Gastroesophageal sphincter (tissue), 4 donors: ENCODE results near the gene FBXW4. TPM values are rescaled to one million over a fixed set of nuclear protein-coding genes. Genes with fewer than 3 reads are reported as not detected.

Experiments used
- ATAC-seq: fragments of 150-250 bp; one replicate; pipeline ENCODE4 v1.9.1; 2016; ENCODE audit warnings: mild to moderate bottlenecking, moderate library complexity
- H3K27ac ChIP-seq, 4 donors: fragments of 200-600 bp; sonication (generic) in 3 of 4; 1 replicate in 3 of 4; 2 replicates in 1 of 4; pipeline ENCODE4 v1.5.1; 2016 to 2019
- H3K27me3 ChIP-seq: fragments of 200-600 bp; sonication (generic); one replicate; pipeline ENCODE4 v1.5.1; 2019
- H3K36me3 ChIP-seq, 2 donors: fragments of 200-600 bp; sonication (generic); one replicate each; pipeline ENCODE4 v1.5.1; 2019; ENCODE audit warnings: control low read depth in 1 of 2
- H3K4me1 ChIP-seq, 3 donors: fragments of 200-600 bp; sonication (generic); 1 replicate in 2 of 3; 2 replicates in 1 of 3; pipeline ENCODE4 v1.5.1; 2016 to 2019; ENCODE audit warnings: control low read depth in 2 of 3
- H3K4me3 ChIP-seq, 2 donors: fragments of 200-600 bp; sonication (generic); one replicate each; pipeline ENCODE4 v1.5.1; 2019; ENCODE audit warnings: mild to moderate bottlenecking in 1 of 2, moderate library complexity in 1 of 2
- H3K9me3 ChIP-seq, 3 donors: fragments of 200-600 bp; sonication (generic); one replicate each; pipeline ENCODE4 v1.5.1; 2017 to 2019; ENCODE audit warnings: control low read depth in 2 of 3
- CTCF ChIP-seq, 4 experiments: fragments of 200-600 bp in 2 of 4; fragments of 450-650 bp in 2 of 4; sonication (generic) in 1 of 4; IDR thresholded peaks; one replicate each; pipeline ENCODE4 v1.5.1; 2017 to 2019; ENCODE audit warnings: antibody characterized with exemption in 4 of 4, mild to moderate bottlenecking in 2 of 4, moderate library complexity in 2 of 4
- EP300 ChIP-seq: sonication (generic); formaldehyde crosslinking; IDR thresholded peaks from one replicate; pipeline ENCODE4 v1.6.1; 2017; ENCODE audit warnings: antibody characterized with exemption, mild to moderate bottlenecking
- POLR2A ChIP-seq, 2 donors: fragments of 450-650 bp; IDR thresholded peaks; one replicate each; pipeline ENCODE4 v1.6.1; 2017; ENCODE audit warnings: antibody characterized with exemption in 2 of 2, mild to moderate bottlenecking in 2 of 2, moderate library complexity in 1 of 2
- POLR2AphosphoS5 ChIP-seq: sonication (generic); formaldehyde crosslinking; IDR thresholded peaks from one replicate; pipeline ENCODE4 v1.6.1; 2017; ENCODE audit warnings: antibody characterized with exemption
- WGBS, 2 donors: methylation state at CpG; one replicate each; pipeline ENCODE4 v1.1.5; 2018; ENCODE audit warnings: low coverage in 1 of 2; 5-methylcytosine and 5-hydroxymethylcytosine counted together
- total RNA-seq, 4 donors: library from RNA; depleted of rRNA; stranded (reverse); fragments of >200 nt; gene quantifications; one replicate each; pipeline ENCODE4 v1.1.0, GENCODE V29; 2016

The FBXW4 gene
- total RNA-seq, 4 donors from 2014 or later, result 85.4 to 131 (median 112) TPM

GRCh38 chr10:101612872-101613271 lies 82.1 kb downstream of the FBXW4 start:
- ATAC-seq, result no peak
- no peak overlapping the region for H3K27ac ChIP-seq
- peaks cover 0 to 86% of the 10 kb centered on the region in 2 donors for H3K36me3 ChIP-seq
- no peaks in the 10 kb centered on the region for H3K9me3 ChIP-seq
- TF ChIP-seq CTCF (IDR thresholded peaks at IDR 0.05) (no peak), POLR2A (IDR thresholded peaks at IDR 0.05) (no peak), EP300 (no peak), POLR2AphosphoS5 (no peak)
- no peaks in the 10 kb centered on the region for H3K27me3 ChIP-seq
- H3K4me1 ChIP-seq, result no peaks in the 10 kb centered on the region
- no CpG with 5 or more reads among the region's 10 CpGs for WGBS, 2 donors
- no peak overlapping the region for H3K4me3 ChIP-seq

- Histone ChIP-seq H3K4me3 (no peak overlapping the region), H3K27ac (no peak overlapping the region), H3K27me3 (no peaks in the 10 kb centered on the region), H3K4me1 (no peaks in the 10 kb centered on the region), H3K36me3 (peaks cover 0 to 86% of the 10 kb centered on the region in 2 donors), H3K9me3 (no peaks in the 10 kb centered on the region)
- ATAC-seq, result no peak
- no CpG with 5 or more reads among the region's 6 CpGs for WGBS, 2 donors
- no peak for TF ChIP-seq POLR2AphosphoS5
- no peak for TF ChIP-seq CTCF (IDR thresholded peaks at IDR 0.05)
- no peak for TF ChIP-seq EP300
- TF ChIP-seq POLR2A (IDR thresholded peaks at IDR 0.05), result no peak
Observed at GRCh38 chr10:101612086-101612485, 82.9 kb downstream of the FBXW4 start.

GRCh38 chr10:101611096-101611905 lies 83.7 kb downstream of the FBXW4 start:
- ATAC-seq, result no peak
- Histone ChIP-seq H3K4me3 (no peak overlapping the region), H3K9me3 (no peaks in the 10 kb centered on the region), H3K27me3 (no peaks in the 10 kb centered on the region), H3K27ac (no peak overlapping the region), H3K4me1 (no peaks in the 10 kb centered on the region), H3K36me3 (peaks cover 0 to 86% of the 10 kb centered on the region in 2 donors)
- 43 to 69% methylated on average over 1 to 7 of the region's 16 CpGs for WGBS, 2 donors
- TF ChIP-seq POLR2A (IDR thresholded peaks at IDR 0.05) (no peak), CTCF (IDR thresholded peaks at IDR 0.05) (no peak), POLR2AphosphoS5 (no peak), EP300 (no peak)

- H3K9me3 ChIP-seq, result no peaks in the 10 kb centered on the region
- H3K4me3 ChIP-seq, result no peak overlapping the region
- H3K36me3 ChIP-seq, result peaks cover 0 to 93% of the 10 kb centered on the region in 2 donors
- no peak for ATAC-seq
- 85% methylated on average over 2 of the region's 4 CpGs; no CpG with 5 or more reads in 1 of the 2 donors for WGBS, 2 donors
- H3K27me3 ChIP-seq, result no peaks in the 10 kb centered on the region
- H3K27ac ChIP-seq, result no peak overlapping the region
- no peaks in the 10 kb centered on the region for H3K4me1 ChIP-seq
- no peak for TF ChIP-seq POLR2AphosphoS5
- no peak for TF ChIP-seq EP300
- TF ChIP-seq POLR2A (IDR thresholded peaks at IDR 0.05), result no peak
- TF ChIP-seq CTCF (IDR thresholded peaks at IDR 0.05), result no peak
Observed at GRCh38 chr10:101609481-101609880, 85.5 kb downstream of the FBXW4 start.

GRCh38 chr10:101607124-101607523 lies 87.8 kb downstream of the FBXW4 start:
- Histone ChIP-seq H3K27me3 (no peaks in the 10 kb centered on the region), H3K4me3 (no peak overlapping the region), H3K27ac (no peak overlapping the region), H3K36me3 (peaks cover 0 to 85% of the 10 kb centered on the region in 2 donors), H3K4me1 (no peaks in the 10 kb centered on the region), H3K9me3 (no peaks in the 10 kb centered on the region)
- no peak for ATAC-seq
- 38% methylated on average over 2 of the region's 2 CpGs; no CpG with 5 or more reads in 1 of the 2 donors for WGBS, 2 donors
- no peak for TF ChIP-seq POLR2A (IDR thresholded peaks at IDR 0.05)
- no peak for TF ChIP-seq POLR2AphosphoS5
- no peak for TF ChIP-seq EP300
- no peak for TF ChIP-seq CTCF (IDR thresholded peaks at IDR 0.05)
